ENCODE results near the gene ST8SIA6. TPM values are rescaled to one million over a fixed set of nuclear protein-coding genes. Genes with fewer than 3 reads are reported as not detected.

ST8SIA6 gene
- total and polyA plus RNA-seq, 2 of the 8 experiments (the other 6 are each of a cell fraction or from before 2014, with no cell fraction given): 0.70 to 1.1 TPM

- no peak for TF ChIP-seq YY1 (IDR thresholded peaks at IDR 0.05; ENCODE audit: low read depth, low read length)
- TF ChIP-seq HDAC6 (IDR thresholded peaks at IDR 0.05; ENCODE audit: low read depth, low read length): no peak
- no peak for TF ChIP-seq CHD1 (IDR thresholded peaks at IDR 0.05; ENCODE audit: low read depth, low read length)
- TF ChIP-seq CEBPB (IDR thresholded peaks at IDR 0.05; ENCODE audit: low read depth, low read length): no peak
- TF ChIP-seq TAF7 (optimal IDR thresholded peaks at IDR 0.05; ENCODE audit: borderline replicate concordance, low read depth, low read length): no peak
These were observed 22.5 kb downstream of the ST8SIA6 start (continued) for GRCh38 chr10:17431871-17432311.

Data from H1 (cell line).